Activated CD8-positive, alpha-beta T cell treated with anti-CD3 and anti-CD28 coated beads for 36 hours (primary cell): ENCODE data around the gene TMEM219. TPM values are rescaled to one million over a fixed set of nuclear protein-coding genes. Genes with fewer than 3 reads are reported as not detected.

ENCODE experiments used
- ATAC-seq: fragments of 200-7000 bp; cut with Tn5 transposase; one replicate; pipeline ENCODE4 v1.10.0; 2021; ENCODE audit warnings: mild to moderate bottlenecking, moderate library complexity
- CTCF ChIA-PET: fragments of 350-600 bp; sonication (Branson Sonifier 250); formaldehyde crosslinking; loops from one replicate; lab custom pipeline; 2021; ENCODE audit warnings: antibody characterized with exemption; lab: Charles Lee
- POLR2A ChIA-PET: fragments of 350-600 bp; sonication (Branson Sonifier 250); formaldehyde crosslinking; loops from one replicate; lab custom pipeline; 2021; ENCODE audit warnings: antibody characterized with exemption; lab: Charles Lee
- DNase-seq: peaks from one replicate; pipeline ENCODE4 v3.0.0-alpha.2; 2020
- H3K27ac Mint-ChIP-seq: one replicate; pipeline ENCODE4 v1.8.0; 2021; ENCODE audit warnings: mild to moderate bottlenecking, mixed read lengths
- H3K27me3 Mint-ChIP-seq: one replicate; pipeline ENCODE4 v1.8.0; 2021; ENCODE audit warnings: mixed read lengths
- H3K36me3 Mint-ChIP-seq: one replicate; pipeline ENCODE4 v1.8.0; 2021; ENCODE audit warnings: low read depth, mixed read lengths
- H3K4me1 Mint-ChIP-seq: one replicate; pipeline ENCODE4 v1.8.0; 2021; ENCODE audit warnings: low read depth, mixed read lengths
- H3K4me3 Mint-ChIP-seq: one replicate; pipeline ENCODE4 v1.8.0; 2021; ENCODE audit warnings: mild to moderate bottlenecking, moderate library complexity, mixed read lengths
- H3K9me3 Mint-ChIP-seq: one replicate; pipeline ENCODE4 v1.8.0; 2021; ENCODE audit warnings: mixed read lengths
- CTCF ChIP-seq: fragments of 200-600 bp; IDR thresholded peaks from one replicate; pipeline ENCODE4 v1.8.0; 2022; ENCODE audit warnings: antibody characterized with exemption, mild to moderate bottlenecking
- intact Hi-C: fragments of 100-400 bp; cut with micrococcal nuclease; formaldehyde crosslinking; loops from one replicate; pipeline ENCODE4 v1.10.0; 2022
- total RNA-seq, 2 experiments: library from RNA; stranded (reverse); gene quantifications; one replicate each; pipeline ENCODE4 v1.2.3, GENCODE V29; 2021

TMEM219 gene
- total RNA-seq, 2 experiments from 2014 or later, result 31.9 to 34.9 TPM

- ChIA-PET CTCF (interaction anchor here (0.6 to 2.3 kb wide), 10 partner anchors 12 to 168 kb away, joined by 3 to 20 read pairs (median 4); partner anchors contain the start of genes CDIPT, KCTD13 and TAOK2), POLR2A (interaction anchor here (0.6 to 1.9 kb wide), 12 partner anchors 12 to 220 kb away, joined by 3 to 19 read pairs (median 4); partner anchors contain the start of genes HIRIP3, INO80E, KCTD13 and TAOK2)
- DNase-seq (no peak), ATAC-seq (no peak)
- Mint-ChIP-seq H3K4me3 (peak overlapping the region; percentile 86), H3K27me3 (no peaks in the 10 kb centered on the region), H3K4me1 (peaks cover 19% of the 10 kb centered on the region), H3K27ac (peak overlapping the region; percentile 87), H3K36me3 (peaks cover 2% of the 10 kb centered on the region), H3K9me3 (no peaks in the 10 kb centered on the region)
- intact Hi-C loops, result no loop called here
- TF ChIP-seq CTCF, result no peak
Observed at GRCh38 chr16:29961127-29961478, 776 bp upstream of the TMEM219 start.

- DNase-seq (no peak), ATAC-seq (no peak)
- ChIA-PET CTCF (interaction anchor here (1.0 to 2.3 kb wide), 6 partner anchors 8 to 92 kb away, joined by 3 to 20 read pairs (median 4); partner anchors contain the start of genes KCTD13 and TAOK2), POLR2A (interaction anchor here (0.7 to 1.9 kb wide), 10 partner anchors 11 to 1474 kb away, joined by 3 to 19 read pairs (median 4); partner anchors contain the start of genes KCTD13 and TAOK2)
- peaks cover 3% of the 10 kb centered on the region for H3K36me3 Mint-ChIP-seq
- H3K4me1 Mint-ChIP-seq, result peaks cover 19% of the 10 kb centered on the region
- TF ChIP-seq CTCF, result no peak
- peak overlapping the region; percentile 75 for H3K27ac Mint-ChIP-seq
- intact Hi-C loops, result no loop called here
- H3K27me3 Mint-ChIP-seq, result no peaks in the 10 kb centered on the region
- H3K4me3 Mint-ChIP-seq, result peak overlapping the region; percentile 86
- H3K9me3 Mint-ChIP-seq, result no peaks in the 10 kb centered on the region
Observed at GRCh38 chr16:29962344-29962994, 590 bp downstream of the TMEM219 start.

GRCh38 chr16:29963021-29963743 is 1.3 kb downstream of the TMEM219 start:
- DNase-seq (no peak), ATAC-seq (no peak)
- Mint-ChIP-seq H3K9me3 (no peaks in the 10 kb centered on the region), H3K36me3 (peaks cover 3% of the 10 kb centered on the region), H3K4me3 (peak overlapping the region; percentile 86), H3K27me3 (no peaks in the 10 kb centered on the region), H3K27ac (peak overlapping the region; percentile 75), H3K4me1 (peaks cover 19% of the 10 kb centered on the region)
- ChIA-PET CTCF (interaction anchor here (1.3 to 2.3 kb wide), 2 partner anchors 10 to 58 kb away, joined by 3 to 20 read pairs; partner anchors contain the start of gene TAOK2), POLR2A (interaction anchor here (0.7 to 1.2 kb wide), 3 partner anchors 10 to 1475 kb away, joined by 3 to 4 read pairs (median 3); partner anchors contain the start of gene TAOK2)
- intact Hi-C loops, result no loop called here
- no peak for TF ChIP-seq CTCF

GRCh38 chr16:29968205-29968604 is 6.3 kb downstream of the TMEM219 start:
- Mint-ChIP-seq H3K9me3 (peaks cover 5% of the 10 kb centered on the region), H3K27me3 (no peaks in the 10 kb centered on the region), H3K36me3 (peaks cover 21% of the 10 kb centered on the region), H3K4me3 (no peak overlapping the region), H3K27ac (no peak overlapping the region), H3K4me1 (peaks cover 10% of the 10 kb centered on the region)
- intact Hi-C loops, result no loop called here
- no peak for ATAC-seq
- ChIA-PET CTCF (no interaction called here), POLR2A (no interaction called here)
- TF ChIP-seq CTCF, result no peak
- no peak for DNase-seq
